Endodermal cell (in vitro differentiated cells): ENCODE measurements around the gene TFF2. TPM values are rescaled to one million over a fixed set of nuclear protein-coding genes. Genes with fewer than 3 reads are reported as not detected.

Experiments
- DNase-seq: peaks from one replicate; pipeline ENCODE4 v3.0.0-alpha.2; 2017
- H3K27ac ChIP-seq: 2 replicates; pipeline ENCODE4 v1.5.1; 2013; ENCODE audit warnings: mild to moderate bottlenecking, low read depth, low read length, moderate library complexity
- H3K27me3 ChIP-seq: 2 replicates; pipeline ENCODE4 v1.6.1; 2013; ENCODE audit warnings: mild to moderate bottlenecking, low read length, moderate library complexity; ENCODE audit not compliant: insufficient read depth, control insufficient read depth, poor library complexity, severe bottlenecking
- H3K36me3 ChIP-seq: 2 replicates; pipeline ENCODE4 v1.7.0; 2013; ENCODE audit warnings: mild to moderate bottlenecking, low read length, moderate library complexity; ENCODE audit not compliant: control insufficient read depth, insufficient read depth
- H3K4me1 ChIP-seq: one replicate; pipeline ENCODE4 v1.7.0; 2013; ENCODE audit warnings: low read length; ENCODE audit not compliant: control insufficient read depth, insufficient read depth
- H3K4me3 ChIP-seq: 2 replicates; pipeline ENCODE4 v1.5.1; 2013; ENCODE audit warnings: mild to moderate bottlenecking, low read length, moderate library complexity
- H3K9ac ChIP-seq: 2 replicates; pipeline ENCODE4 v1.6.1; 2013; ENCODE audit warnings: mild to moderate bottlenecking, low read length, moderate library complexity; ENCODE audit not compliant: poor library complexity, severe bottlenecking; ENCODE audit errors: extremely low read depth
- H3K9me3 ChIP-seq: 2 replicates; pipeline ENCODE4 v1.6.1; 2013; ENCODE audit warnings: mild to moderate bottlenecking, low read length, moderate library complexity; ENCODE audit not compliant: control insufficient read depth
- H3K27ac Mint-ChIP-seq: 2 replicates; pipeline ENCODE4 v1.8.0; 2020; ENCODE audit warnings: mixed read lengths
- H3K27me3 Mint-ChIP-seq: 2 replicates; pipeline ENCODE4 v1.8.0; 2021; ENCODE audit warnings: mild to moderate bottlenecking, mixed read lengths; ENCODE audit not compliant: insufficient read depth
- H3K36me3 Mint-ChIP-seq: 2 replicates; pipeline ENCODE4 v1.8.0; 2020; ENCODE audit warnings: low read depth, mixed read lengths
- H3K4me1 Mint-ChIP-seq: 2 replicates; pipeline ENCODE4 v1.8.0; 2020; ENCODE audit warnings: mixed read lengths
- H3K4me3 Mint-ChIP-seq: 2 replicates; pipeline ENCODE4 v1.8.0; 2020; ENCODE audit warnings: mild to moderate bottlenecking, moderate library complexity, mixed read lengths
- H3K9me3 Mint-ChIP-seq: 2 replicates; pipeline ENCODE4 v1.8.0; 2020; ENCODE audit warnings: mild to moderate bottlenecking, mixed read lengths
- WGBS, 2 experiments: methylation state at CpG; one replicate each; pipeline versions ENCODE4 v1.1.5 to v1.1.7; 2013; ENCODE audit warnings: missing lambda C conversion rate in 2 of 2, mixed read lengths in 1 of 2; ENCODE audit not compliant: insufficient coverage in 1 of 2, insufficient read length in 1 of 2; 5-methylcytosine and 5-hydroxymethylcytosine counted together
- total RNA-seq, 2 donors: library from RNA; stranded (reverse); fragmentation: NEBNext Ultra II Directional in 1 of 2; extraction: Animal tissue kit (Norgen Biotek cat#: 25700) in 1 of 2; gene quantifications; 2 replicates in 1 of 2; 3 replicates in 1 of 2; pipeline ENCODE4 v1.2.1, GENCODE V29; 2021
- TF ChIP-seq, protein P1 (sequence below): fragments of 200-600 bp; sonication (generic); conservative IDR thresholded peaks from 2 replicates; pipeline ENCODE4 v1.5.0; 2021; ENCODE audit warnings: antibody characterized with exemption, mild to moderate bottlenecking

The TFF2 gene
- total RNA-seq, 2 donors from 2014 or later, result not detected

GRCh38 chr21:42347601-42348327 lies 3.0 kb downstream of the TFF2 start:
- Mint-ChIP-seq H3K9me3 (no peaks in the 10 kb centered on the region), H3K27ac (no peak overlapping the region), H3K4me3 (no peak overlapping the region), H3K36me3 (no peaks in the 10 kb centered on the region), H3K4me1 (no peaks in the 10 kb centered on the region), H3K27me3 (no peaks in the 10 kb centered on the region)
- 94% methylated on average over 20 to 30 of the region's 30 CpGs for WGBS, 2 experiments
- Histone ChIP-seq H3K27me3 (no peaks in the 10 kb centered on the region), H3K27ac (no peak overlapping the region), H3K9me3 (no peaks in the 10 kb centered on the region), H3K9ac (no peak overlapping the region), H3K4me1 (no peaks in the 10 kb centered on the region), H3K36me3 (no peaks in the 10 kb centered on the region), H3K4me3 (no peak overlapping the region)
- TF ChIP-seq, protein P1, sequence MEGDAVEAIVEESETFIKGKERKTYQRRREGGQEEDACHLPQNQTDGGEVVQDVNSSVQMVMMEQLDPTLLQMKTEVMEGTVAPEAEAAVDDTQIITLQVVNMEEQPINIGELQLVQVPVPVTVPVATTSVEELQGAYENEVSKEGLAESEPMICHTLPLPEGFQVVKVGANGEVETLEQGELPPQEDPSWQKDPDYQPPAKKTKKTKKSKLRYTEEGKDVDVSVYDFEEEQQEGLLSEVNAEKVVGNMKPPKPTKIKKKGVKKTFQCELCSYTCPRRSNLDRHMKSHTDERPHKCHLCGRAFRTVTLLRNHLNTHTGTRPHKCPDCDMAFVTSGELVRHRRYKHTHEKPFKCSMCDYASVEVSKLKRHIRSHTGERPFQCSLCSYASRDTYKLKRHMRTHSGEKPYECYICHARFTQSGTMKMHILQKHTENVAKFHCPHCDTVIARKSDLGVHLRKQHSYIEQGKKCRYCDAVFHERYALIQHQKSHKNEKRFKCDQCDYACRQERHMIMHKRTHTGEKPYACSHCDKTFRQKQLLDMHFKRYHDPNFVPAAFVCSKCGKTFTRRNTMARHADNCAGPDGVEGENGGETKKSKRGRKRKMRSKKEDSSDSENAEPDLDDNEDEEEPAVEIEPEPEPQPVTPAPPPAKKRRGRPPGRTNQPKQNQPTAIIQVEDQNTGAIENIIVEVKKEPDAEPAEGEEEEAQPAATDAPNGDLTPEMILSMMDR, result no peak
- no peak for DNase-seq

DNA sequence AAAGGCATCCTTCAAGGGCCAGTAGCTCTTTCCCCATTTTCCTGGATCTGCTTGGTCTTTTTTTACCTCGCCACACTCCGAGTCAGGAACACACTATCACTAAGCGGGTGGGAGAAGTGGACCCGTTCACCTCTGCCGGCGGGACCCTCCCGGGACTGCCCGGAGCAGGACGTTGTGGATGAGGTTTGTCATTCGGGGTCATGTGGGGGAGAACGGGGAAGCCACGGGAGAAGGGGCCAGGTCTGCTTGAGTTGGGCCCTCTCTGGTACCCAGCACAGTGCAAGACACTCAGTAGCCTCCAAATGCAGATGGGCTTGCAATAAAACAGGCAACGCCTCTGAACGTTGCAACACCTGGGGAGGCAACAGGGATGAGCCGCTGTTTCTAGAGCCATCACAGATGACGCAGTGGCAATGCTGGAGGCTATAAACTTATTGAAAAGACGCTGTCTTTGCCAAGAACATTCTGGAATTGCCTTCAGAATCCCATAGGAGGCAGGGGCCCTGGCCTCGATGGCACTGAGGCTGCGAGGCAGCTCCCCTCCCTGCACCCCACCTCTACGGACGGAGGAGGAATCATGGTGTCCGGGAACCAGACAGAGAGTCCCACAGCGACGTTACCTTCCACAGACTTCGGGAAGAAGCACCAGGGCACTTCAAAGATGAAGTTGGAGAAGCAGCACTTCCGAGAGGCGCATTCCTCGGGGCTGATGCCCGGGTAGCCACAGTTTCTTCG lies 3.8 kb downstream of the TFF2 start:
- Mint-ChIP-seq H3K9me3 (no peaks in the 10 kb centered on the region), H3K27ac (no peak overlapping the region), H3K4me3 (no peak overlapping the region), H3K27me3 (no peaks in the 10 kb centered on the region), H3K36me3 (no peaks in the 10 kb centered on the region), H3K4me1 (no peaks in the 10 kb centered on the region)
- 93 to 95% methylated on average over 27 to 30 of the region's 30 CpGs for WGBS, 2 experiments
- Histone ChIP-seq H3K4me1 (peaks cover 2% of the 10 kb centered on the region), H3K9ac (no peak overlapping the region), H3K27me3 (no peaks in the 10 kb centered on the region), H3K36me3 (no peaks in the 10 kb centered on the region), H3K4me3 (no peak overlapping the region), H3K9me3 (no peaks in the 10 kb centered on the region), H3K27ac (no peak overlapping the region)
- DNase-seq, result peak; percentile 35
- TF ChIP-seq, protein P1, result no peak

DNA sequence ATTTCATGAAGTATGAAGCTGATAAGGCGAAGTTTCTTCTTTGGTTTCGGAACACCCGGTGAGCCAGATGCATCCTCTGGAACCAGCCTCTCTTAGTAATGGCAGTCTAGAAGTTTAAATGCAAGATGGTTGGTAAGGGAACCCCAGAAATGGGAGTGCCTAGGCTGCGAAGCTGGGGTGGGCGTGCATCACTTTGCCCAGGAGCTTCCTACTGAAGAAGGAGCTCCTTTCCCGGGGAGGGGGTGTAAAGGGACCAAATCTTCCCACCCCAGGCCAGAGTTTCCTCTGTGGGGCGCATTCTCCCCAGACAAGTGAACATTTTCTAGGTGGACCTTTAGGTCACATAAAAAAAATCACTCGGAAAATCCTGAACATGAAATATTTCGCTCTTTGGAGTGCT lies 4.4 kb downstream of the TFF2 start:
- peak; percentile 7 for DNase-seq
- Histone ChIP-seq H3K27me3 (no peaks in the 10 kb centered on the region), H3K9me3 (no peaks in the 10 kb centered on the region), H3K4me3 (no peak overlapping the region), H3K9ac (no peak overlapping the region), H3K36me3 (no peaks in the 10 kb centered on the region), H3K27ac (no peak overlapping the region), H3K4me1 (peaks cover 3% of the 10 kb centered on the region)
- TF ChIP-seq, protein P1, result no peak
- Mint-ChIP-seq H3K27me3 (no peaks in the 10 kb centered on the region), H3K9me3 (no peaks in the 10 kb centered on the region), H3K36me3 (no peaks in the 10 kb centered on the region), H3K4me3 (no peak overlapping the region), H3K27ac (no peak overlapping the region), H3K4me1 (no peaks in the 10 kb centered on the region)
- WGBS, 2 experiments, result 96% methylated on average over 7 to 9 of the region's 9 CpGs
